GM19043 (cell line): ENCODE results near the gene PSMA6.
"Not testable (repeated sequence)": the region's sequence is repeated elsewhere in the genome, so short reads cannot be mapped to it uniquely, and the experiment has no call there.

Experiments
- ATAC-seq: cut with Tn5 transposase; IDR thresholded peaks from one replicate; pipeline ENCODE4 v1.9.1; 2021; ENCODE audit warnings: low read depth; ENCODE audit not compliant: unreplicated experiment

Gene PSMA6

GRCh38 chr14:35306114-35306513 is 13.9 kb downstream of the PSMA6 start:
- no peak for ATAC-seq

DNA sequence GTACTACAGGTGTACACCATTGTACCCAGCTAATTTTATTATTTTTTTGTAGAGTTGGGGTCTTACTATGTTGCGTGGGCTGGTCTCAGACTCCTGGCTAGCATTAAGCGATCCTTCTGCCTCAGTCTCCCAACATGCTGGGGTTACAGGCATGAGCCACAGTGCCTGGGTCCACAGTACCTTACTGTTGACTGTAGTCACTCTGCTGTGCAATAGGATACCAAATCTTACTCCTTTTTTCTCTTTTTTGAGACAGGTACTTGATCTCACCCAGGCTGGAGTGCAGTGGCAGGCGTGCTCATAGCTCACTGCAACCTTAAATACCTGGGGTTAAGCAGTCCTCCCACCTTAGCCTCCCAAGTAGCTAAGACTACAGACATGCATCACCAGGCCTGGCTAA is 25.6 kb downstream of the PSMA6 start:
- no peak for ATAC-seq

DNA sequence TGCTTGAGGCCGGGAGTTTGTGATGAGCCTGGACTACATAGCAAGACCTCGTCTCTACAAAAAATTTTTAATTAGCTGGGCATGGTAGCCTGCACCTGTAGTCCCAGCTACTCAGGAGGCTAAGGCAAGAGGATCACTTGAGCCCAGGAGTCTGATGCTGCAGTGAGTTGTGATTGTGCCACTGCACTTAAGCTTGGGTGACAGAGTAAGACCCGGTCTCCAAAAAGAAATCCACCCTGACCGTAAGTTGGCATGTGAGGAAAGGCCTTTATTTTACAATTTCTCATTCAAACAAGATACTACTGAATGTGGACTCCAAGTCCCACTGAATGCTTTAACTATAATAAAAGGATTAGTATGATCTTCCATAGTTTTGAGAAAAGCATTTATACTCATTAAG is 27.3 kb downstream of the PSMA6 start:
- no peak for ATAC-seq

GRCh38 chr14:35320472-35320871 is 28.3 kb downstream of the PSMA6 start:
- ATAC-seq = no peak

- no peak for ATAC-seq
Observed at GRCh38 chr14:35326375-35326774, 34.2 kb downstream of the PSMA6 start.

- ATAC-seq = no peak
Observed at GRCh38 chr14:35331605-35332516, 39.7 kb downstream of the PSMA6 start.

DNA sequence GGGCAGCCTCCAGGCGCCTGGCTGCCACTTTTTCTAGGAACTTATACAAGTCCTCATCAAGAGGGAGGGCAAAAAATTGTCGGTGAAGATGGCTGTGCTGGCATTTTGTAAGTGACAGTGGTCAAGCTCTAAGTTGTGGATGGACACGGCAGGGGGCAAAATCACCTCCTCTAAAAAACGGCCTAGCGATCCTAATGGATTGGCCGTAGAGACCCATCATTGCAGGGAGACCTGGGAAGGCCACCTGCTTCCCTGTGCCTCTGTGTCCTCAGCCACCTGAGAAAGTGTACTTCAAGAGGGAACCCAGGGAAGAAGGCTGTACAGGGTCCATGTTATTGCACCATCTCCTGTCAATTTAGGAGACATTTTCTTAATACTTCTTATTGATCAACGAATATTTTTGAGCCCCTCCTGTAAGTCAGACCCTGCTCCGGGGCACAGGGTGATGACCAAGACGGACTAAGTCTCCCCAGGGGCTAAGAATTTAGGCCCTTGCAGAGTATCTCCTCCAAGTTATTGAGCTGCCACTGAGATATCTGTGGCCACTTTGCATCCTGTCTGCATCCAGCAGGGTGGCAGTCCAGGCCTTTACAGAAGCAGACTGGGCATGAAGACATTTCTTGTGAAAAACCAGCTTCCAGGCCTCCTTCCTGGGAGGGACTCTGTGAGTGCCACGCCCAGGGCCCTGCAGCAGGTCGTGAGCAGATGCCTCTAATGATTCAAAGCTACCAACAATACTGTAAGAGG is 40.5 kb downstream of the PSMA6 start:
- no peak for ATAC-seq

DNA sequence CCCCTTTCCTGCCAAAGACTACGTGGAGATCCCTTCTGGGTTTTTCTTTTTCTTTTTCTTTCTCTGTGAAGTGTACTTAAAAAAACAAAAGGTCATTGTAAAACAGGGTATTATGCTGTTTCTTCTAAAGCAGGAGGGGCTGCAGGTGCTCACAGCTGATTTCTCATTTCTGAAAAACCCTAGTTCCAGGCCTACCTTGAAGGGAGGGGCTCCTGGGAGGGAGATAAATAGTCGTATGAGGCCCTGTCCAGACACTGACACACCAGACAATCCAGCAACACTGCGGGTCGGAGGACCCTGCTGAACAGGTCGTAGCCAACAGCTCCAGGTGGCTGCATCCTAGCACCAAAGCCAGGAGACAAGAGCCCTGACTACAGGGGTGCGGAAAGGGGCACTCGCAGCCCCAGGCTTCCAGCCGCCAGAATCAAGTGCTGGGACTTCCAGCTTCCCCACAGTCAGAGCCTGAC is 41.1 kb downstream of the PSMA6 start:
- no peak for ATAC-seq

- no peak for ATAC-seq
Observed at GRCh38 chr14:35333797-35334743, 41.9 kb downstream of the PSMA6 start.

DNA sequence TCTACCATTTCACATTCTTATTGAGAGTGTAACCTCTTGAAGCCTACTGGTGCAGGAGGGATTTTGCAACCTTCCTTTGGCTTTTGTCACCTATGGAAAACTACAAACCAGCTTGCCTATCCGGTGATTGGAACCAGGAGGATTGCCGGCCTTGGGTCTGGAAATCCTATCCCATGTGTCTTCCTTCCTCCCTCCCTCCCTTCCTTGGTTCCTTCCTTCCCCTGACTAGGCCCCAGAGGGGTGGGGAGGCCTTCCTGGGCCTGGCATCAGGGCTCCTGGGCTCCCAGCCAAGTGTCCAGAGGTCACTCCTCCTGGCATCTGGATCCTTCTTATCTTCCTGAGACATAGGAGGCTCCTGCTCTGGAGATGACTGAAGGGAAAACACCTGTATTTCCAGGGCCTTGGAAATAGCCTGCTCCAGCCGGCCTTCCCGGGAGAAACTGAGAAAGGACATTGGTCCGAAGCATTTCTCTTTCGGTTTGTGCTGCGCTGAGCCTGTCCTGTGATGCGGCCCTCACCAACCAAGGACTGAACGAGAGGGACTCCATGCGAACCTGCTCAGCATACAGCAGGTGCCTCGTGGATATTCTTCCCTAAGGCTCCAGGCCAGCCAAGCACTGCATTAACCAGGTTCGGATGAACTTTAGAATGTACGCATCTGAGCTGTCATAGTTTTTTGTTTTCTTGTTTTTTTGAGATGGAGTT is 43.4 kb downstream of the PSMA6 start:
- no peak for ATAC-seq

GRCh38 chr14:35336171-35336493 is 44.0 kb downstream of the PSMA6 start:
- ATAC-seq = not testable (repeated sequence)

DNA sequence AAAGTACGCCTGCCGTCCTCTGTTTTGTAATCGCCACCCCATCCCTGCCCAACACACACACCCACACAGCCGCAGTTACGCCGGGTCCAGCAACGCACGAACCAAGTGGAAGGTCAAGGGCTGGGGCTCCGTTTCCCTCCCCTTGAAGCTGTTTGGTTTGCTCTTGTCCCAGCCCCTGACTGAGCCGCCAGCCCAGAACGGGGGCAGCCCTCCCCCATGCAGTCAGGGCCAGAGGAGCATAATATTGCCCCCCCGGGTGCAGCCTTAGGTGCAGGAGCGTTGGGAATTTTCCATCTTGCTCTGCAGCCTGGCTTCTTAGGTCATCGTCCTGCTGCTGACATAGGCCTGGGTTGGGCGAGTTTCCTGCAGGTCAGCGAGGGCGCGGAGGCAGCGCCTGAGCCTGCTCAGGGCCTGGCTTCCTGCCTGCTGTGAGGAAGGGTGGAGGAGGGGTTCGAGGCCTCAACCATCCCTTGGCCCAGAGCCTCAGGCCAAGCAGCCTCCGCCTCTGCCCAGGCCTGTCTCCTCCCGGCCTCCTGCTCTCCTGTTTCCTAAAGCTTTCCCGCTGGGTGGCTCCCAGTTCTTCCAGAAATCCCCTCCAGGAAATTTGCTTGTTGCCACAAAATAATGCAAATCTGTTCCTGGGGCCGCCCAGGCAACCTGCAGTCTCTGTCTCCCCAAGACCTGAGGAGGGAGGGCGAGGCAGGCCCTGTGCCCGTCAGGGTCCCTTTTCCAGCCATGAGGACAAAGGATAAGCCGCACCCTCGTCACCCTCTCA is 44.5 kb downstream of the PSMA6 start:
- ATAC-seq = no peak

- no peak for ATAC-seq
Observed at GRCh38 chr14:35337269-35338255, 45.4 kb downstream of the PSMA6 start.

DNA sequence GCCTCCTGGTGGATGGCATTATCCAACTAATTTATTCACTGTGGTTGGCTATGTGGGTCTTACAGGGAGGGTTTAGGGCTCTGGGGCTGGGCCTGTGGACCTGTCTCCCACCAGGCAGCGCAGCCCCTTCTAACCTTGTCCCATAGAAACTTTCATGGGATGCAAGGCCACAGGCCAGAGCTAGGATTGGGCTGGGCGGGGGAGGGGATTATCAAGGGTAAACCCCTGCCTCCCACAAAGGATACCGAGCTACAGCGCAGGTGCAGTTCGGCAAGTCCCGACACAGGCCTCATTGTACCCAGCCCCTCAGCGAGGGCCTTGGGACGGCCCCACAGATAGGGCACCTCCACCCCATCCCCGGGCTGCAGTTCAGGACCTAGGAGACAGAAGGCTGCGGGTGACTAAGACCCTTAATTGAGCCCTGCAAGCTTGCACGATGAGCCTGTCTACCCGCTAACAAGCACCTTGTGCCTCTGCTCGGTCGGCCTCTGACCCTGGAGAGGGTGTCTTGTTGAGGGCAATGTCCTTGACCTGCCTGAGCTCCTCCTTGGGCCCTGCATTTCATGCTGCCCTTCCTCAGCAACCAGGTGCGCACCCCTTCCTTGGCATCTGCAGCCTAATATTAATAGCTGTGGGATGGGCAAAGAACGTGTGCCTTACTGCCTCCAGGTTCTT is 46.7 kb downstream of the PSMA6 start:
- ATAC-seq = no peak

GRCh38 chr14:35339761-35340406 is 47.7 kb downstream of the PSMA6 start:
- no peak for ATAC-seq

DNA sequence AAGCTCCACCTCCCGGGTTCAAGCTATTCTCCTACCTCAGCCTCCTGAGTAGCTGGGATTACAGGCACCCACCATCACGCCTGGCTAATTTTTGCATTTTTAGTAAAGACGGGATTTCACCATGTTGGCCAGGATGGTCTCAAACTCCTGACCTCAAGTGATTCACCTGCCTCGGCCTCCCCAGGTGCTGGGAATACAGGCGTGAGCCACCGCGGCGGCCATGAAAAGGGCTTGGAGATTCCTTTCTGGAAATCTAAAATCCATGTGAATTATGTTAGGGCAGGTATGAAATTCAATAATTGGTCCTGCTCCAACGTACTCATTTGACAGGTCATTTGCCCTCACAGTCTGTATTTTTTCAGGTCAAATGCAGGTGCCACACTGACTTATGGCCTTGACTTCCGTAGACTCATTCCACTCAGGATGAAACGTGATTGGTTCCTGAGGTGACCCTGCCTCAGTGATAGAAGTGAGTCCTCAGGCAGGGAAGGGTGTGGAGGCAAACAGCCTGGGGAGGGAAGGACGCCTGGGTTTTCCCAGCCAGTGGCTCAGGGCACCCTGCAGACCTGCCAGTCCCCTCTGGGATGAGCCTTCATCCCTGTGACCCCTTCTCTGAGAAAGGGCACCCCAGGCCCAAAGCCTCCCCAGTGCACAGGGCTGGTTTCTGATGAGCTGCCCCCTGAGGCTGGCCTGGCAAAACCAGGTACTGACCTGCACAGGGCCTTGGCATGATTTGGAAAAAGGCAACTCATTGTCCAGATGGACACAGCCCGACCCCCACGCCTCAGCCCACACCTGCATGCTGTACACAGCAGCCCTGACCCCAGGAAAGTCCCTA is 48.7 kb downstream of the PSMA6 start:
- no peak for ATAC-seq
